GM19035 (cell line): ENCODE measurements around the gene ALKBH3.

Experiments used
- ATAC-seq: cut with Tn5 transposase; IDR thresholded peaks from one replicate; pipeline ENCODE4 v1.9.1; 2021; ENCODE audit not compliant: unreplicated experiment

The ALKBH3 gene

DNA sequence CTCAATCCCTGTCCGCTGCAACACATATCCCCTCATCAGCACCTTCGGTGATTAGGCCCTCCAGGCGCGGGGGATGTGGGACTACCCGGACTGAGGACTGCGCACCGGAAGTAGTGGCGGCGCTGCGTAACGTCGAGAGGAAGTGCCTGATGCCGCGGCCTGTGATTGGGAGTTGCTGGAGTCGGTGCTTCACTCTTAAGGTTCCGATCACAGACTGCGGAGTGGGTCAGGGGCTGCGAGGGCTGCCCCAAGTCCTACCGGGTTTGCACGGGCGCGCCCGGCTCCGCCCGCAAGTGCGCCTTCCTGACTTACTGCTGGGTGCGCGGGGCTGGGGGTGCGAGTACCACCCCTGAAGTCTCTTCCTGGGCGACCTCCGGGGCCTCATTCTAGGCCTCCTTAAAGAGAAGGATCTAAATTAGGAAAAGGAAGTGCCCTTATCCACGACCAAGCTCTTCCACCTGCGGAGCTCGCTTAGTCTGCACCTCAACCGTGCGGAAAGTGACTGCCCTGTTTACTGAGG lies at the start of gene ALKBH3:
Gene ALKBH3, plus strand, starts transcription at position 192 of the 520 bp plus-strand sequence. CDS start 1,822 bp downstream, outside the sequence.
- peak; percentile 97 for ATAC-seq

DNA sequence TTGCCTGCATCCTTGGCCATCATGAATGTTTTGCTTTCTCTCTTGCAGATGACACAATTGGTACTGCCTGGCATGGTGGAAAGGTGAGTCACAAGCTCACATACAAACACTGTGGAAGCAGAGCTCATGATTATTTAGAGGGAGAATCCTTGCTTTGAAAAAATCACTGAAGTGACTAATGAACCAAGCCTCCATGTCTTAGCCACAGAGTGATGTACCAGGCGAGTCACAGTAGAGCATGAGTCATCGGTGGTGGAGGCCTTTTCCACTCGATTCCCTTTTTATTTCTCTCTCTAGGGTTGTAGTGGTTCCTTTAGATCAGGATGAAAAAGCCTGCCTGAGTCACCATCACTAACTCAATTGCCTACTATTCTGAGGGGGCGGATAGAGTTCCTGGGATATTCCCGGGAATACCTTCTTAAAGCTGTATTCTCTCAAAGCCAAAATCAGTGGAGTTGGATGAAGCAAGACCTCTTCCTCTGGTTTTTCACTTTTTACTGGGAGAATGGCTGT lies 49.6 kb upstream of the ALKBH3 start:
- no peak for ATAC-seq

DNA sequence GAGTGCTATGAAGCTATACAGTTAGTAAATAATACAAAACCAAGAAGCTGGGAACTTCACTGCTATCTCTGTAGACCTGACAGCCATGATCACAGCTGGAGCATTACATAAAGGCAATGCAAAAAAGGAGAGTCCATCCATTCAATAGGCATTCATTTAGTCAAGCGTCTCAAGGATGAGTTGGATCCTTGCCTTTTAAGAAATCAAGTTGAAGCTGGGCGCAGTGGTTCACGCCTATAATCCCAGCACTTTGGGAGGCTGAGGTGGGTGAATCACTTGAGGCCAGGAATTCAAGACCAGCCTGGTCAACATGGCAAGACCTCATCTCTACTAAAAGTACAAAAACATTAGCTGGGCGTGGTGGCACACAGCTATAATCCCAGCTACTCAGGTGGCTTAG lies 48.1 kb upstream of the ALKBH3 start:
- no peak for ATAC-seq

DNA sequence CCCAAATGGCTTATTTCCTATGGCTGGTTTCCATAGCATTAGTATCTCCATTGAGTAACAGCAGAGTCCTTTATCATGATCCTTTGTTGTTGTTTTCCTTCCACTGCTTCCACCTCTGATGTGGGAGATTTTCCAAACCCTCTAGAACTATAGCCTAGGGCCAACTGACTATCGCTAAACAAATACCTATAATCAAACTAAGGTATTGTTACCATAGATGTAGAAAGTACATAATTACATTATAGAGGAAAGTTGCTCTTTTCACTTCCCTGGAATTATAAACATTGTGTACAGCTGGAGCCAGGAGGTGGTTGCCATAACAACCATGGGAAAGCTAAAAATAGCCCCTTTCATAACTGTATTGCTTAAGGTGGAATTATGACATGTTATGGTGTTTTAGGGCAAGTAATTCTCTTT lies 47.0 kb upstream of the ALKBH3 start:
- no peak for ATAC-seq

DNA sequence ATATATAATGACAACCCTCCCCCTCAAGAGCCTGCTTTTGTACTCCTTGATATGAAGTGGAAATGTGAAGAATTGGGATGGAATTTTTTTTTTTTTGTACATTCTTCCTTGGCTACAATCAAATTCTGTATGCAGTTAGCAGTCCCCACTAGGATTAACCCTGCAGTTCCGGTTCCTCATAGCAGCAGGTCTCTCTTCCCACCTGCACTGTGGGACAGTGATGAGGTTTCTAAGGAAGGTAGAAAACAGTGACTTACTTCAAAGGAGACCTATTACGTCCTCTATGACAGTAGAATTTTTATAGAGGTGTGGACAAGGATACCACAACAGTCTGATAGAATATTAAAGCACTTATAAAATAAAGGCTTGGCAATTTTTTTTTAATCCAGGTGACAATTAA lies 46.3 kb upstream of the ALKBH3 start:
- no peak for ATAC-seq

DNA sequence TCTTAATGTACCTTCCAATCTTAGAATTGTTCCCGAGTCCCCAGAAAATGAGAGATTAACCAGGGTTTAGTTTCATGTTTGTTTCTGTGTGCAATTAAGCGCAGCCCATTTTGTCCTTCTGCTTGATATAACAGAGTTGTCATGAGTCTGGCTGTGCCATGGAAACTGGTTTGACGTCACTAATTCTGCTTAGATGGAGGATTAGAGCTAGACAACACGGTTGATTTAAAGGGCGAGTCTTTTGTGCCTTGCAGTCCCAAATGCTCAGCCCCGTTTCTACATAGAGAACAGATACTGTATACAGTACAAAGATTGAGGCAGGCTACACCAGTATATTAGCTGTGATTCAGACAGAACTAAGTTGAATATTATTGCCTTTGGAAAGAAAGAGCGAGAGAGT lies 45.5 kb upstream of the ALKBH3 start:
- ATAC-seq = no peak

DNA sequence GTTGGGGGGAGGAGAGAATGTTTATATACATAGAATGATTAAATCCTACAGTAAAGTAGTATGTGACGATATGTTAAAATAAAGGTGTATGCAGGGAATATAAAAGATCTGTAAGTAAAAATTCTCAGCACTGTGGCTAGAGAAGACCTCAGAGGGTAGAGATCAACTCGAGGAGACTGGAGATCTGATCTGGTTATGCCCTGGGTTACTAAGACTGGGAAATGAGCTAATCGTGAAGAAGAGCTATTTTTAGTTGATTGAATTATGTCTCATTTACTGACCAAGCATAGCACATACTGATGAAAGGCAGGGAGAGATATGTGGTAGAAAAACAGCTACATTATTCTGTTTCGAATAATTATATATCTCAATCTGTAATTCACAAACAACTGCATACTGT lies 42.8 kb upstream of the ALKBH3 start:
- no peak for ATAC-seq

DNA sequence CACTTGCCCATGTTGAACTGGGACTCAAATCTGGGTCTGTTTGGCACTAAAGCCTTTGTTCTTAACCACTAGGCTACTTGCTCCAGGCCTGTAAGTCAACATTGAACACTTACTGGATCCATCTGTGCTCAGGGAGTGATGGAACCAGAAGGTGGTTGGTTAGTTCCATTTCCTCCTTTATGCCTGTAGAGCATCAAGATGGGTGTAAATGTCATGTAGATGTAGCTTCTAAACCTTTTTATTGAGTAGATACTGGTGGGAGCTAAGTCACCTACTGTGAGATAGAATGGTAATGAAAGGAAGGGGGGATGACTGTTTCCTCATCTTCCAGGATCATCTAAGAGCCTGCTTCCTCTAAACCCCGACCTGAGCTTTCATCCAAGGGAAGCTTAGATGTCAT lies 38.6 kb upstream of the ALKBH3 start:
- ATAC-seq = no peak

DNA sequence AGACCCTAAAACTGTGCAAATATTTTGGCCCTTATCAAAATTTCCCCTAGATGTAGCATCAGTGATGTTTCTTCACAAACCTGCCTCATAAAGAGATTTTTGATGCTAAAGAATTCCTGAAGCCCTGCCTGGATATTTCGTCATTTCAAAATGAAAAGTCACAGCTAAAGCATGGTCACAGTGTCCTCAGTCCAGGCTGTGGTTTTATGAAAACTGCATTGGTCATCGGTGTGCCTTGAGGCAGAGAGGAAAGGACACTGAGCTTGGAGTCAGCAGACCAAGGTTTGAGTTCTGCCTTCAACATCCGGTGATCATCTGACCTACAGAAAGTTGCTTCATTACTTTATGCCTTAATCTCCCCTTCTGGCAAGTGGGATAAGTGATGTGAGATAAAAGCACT lies 34.8 kb upstream of the ALKBH3 start:
- no peak for ATAC-seq

DNA sequence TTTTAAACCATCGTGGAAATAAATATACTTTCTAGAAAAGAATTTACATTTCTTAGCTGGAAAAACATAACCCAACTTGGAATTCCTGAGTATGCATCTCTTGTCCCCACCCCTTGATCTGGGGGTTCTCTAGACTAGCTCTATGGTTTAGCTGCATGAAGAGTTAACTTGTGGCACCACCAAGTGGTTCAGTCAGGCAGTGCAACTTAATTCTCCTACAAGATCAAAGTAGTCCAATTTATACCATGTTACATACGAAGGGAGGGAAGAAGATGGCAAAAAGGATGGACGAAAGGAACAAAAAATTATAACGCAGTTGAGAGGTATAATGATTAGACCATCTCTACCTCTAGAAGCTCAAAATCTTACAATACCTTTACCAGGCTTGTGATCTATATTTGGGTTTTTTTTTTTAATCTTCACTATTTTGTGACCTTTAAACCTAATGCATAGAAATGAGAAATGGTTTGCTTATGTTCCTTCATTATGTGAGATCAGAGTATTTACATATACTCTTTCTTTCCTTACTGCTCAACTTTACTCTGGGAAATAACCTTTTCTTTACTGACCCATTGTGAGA lies 28.5 kb upstream of the ALKBH3 start:
- ATAC-seq = no peak

DNA sequence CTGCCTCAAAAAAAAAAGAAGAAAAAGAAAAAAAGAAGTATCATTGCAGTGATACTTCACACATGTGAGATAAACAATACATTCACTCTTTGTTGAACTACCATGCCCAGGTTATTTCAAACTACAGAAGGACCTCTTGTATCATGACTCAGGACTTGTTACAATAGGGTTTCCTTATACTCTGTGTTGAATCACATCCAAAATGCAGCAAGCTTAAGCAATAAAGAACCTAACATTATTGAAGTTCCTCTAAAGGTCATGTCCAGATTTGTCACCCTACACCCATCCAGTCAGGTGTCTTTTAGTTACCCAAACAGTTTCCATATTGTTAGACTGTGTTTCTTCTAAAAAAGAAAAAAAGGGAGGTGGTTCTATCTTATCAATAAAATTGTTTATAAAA lies 26.9 kb upstream of the ALKBH3 start:
- ATAC-seq = no peak

DNA sequence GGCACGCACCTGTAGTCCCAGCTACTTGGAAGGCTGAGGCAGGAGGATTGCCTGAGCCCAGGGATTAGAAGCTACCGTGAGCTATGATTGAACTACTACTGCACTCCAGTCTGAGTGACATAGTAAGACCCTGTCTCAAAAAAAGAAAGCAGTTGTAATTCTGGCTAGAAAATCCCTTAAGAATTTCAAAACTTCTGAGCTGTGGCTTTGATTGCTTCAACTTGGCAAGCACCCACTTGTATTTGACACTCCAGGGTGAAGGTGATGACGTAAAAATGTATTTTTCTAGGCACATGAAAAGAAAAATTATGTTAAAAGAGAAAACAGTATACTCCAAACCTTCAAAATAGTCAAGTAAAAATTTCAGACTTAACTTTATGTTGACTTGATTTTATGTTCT lies 23.6 kb upstream of the ALKBH3 start:
- no peak for ATAC-seq

DNA sequence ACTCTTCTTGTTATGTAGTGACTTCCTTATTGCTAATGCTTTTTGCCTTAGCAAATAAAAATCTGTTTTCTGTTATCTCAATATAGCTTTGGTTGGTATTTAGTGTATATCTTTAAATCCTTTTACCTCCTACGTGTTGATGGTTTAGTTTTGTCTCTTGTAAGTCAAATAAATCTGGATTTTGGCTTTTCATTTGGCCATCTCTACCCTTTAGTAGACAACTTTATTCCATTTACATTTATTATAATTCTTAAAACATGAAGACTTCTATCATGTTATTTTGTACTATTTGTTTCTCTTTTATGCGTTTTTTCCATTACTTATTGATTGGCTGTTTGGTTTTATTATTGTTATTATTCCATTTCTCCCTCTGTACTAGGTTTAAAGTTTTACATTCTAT lies 19.5 kb upstream of the ALKBH3 start:
- no peak for ATAC-seq

DNA sequence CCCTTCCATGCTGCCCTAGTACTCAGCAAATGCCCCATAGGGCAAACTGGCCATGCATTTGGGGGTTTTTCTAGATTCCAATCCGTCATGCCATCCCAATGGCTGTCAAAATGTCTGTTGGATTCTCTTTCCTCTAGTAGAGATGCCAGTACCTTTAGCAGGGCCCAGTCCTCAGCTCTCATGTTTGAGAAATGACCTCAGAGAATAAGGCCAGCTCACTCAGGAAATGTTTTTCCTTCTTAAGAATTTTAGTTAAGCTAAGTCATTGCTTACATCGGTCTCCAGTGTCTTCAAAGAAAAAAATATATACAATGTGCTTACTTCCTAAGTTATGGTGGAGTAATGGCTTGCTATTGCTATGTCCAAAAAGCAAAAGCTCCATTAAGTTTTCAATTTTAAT lies 14.1 kb upstream of the ALKBH3 start:
- no peak for ATAC-seq

DNA sequence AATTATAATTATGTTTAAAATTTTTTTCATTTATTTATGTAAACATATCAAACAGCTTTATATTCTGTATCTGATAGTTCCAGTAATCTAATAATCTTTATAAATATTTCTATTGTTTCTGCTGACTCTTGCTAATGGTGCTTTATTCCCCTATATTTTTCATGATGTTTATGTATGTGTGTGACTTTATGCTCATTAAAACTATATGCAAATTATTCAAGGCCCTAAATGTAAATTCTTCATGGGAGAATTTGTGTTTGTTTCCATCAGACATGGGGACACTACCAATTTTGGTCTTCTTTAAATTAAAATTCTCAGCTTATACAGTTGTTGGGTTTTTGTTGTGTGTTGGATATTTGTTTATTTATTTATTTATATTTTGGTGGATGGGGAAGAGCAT lies 13.7 kb upstream of the ALKBH3 start:
- ATAC-seq = no peak

DNA sequence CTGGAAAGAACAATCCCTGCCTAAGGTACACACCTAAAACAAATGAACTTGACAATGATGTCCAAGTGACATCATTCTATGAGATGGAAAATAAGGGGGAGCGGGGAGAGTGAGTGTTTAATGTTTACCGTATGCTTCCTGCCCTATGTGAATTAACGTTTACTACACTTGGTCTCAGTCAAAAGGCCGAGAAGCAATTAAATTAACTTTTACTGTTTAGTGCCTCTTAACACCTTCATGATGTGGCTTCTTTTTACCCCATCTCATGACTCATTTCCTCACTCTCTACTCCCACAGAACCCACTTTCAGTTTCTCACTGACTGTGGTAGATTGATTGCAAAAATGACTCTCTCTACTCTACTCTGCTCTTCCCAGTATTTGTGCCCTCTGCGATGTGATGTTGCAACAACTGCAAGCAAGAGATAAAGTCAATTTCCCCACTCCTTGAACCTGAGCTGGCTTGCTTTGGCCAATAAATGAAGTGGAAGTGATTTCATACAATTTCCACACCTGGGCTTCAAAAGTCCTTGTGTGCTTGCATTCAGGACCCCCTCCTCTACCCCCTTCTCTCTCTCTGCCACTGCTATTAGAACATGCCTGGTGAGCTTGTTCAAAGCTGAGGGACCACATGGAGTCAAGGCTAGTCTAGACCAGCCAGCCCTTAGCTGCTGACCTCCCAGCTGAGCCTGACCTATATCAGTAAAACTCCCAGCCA lies 11.6 kb upstream of the ALKBH3 start:
- ATAC-seq = peak; percentile 100

DNA sequence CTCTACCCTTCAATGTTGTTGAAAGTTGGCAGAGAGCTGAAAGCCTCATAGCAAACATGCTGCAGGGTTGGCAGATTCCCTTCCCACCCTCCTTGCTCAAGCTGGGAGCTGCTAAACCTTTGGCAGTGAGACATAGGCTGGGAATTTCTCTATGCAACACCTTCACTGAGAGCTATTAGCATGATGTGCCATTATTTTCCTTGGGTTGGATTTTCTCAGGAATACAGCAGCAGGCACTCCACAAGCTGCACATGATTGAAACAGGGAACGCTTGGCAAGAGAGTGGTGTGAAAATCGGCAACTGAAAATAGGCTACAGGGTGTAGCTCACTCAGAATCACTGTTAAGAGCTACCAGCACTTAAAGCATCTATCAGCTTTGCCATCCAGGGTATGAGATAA lies 9.6 kb upstream of the ALKBH3 start:
- ATAC-seq = no peak

DNA sequence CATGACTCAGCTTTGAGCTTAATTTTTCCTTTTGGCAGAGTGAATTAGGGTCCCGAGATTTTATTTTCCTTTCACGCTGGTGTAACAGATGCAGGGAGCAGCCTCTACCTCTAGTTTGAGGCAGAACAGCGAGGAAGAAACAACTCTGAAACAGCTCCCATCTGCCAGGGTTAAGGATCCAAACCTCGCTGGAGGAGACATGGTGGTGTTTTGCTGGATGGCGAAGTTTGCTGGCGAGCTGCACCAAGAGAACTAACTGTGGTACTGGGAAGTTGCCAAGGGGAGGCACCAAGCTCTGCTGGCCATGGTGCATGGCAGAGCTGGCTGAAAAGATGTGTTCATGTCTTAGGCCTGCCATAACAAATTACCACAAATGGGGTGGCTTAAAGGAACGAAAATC lies 7.6 kb upstream of the ALKBH3 start:
- ATAC-seq = no peak

DNA sequence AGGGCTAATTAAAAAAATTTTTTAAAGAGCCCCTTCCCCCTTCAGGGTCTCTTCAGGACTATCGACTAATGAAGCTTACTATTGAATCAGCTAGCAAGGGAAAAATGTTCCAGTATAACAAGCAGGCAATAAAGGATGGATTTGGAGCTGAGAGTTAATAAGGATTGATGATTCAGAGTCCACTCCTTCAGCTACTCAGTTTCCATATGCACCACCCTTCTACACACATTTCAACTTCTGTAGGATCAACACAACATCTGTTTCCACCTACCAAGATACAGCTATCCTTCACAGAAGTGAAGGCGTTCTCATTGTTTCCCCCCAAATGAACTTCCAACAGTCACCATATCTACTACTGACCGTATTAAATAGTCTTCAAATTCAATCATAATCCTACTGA lies 6.6 kb upstream of the ALKBH3 start:
- ATAC-seq = no peak

DNA sequence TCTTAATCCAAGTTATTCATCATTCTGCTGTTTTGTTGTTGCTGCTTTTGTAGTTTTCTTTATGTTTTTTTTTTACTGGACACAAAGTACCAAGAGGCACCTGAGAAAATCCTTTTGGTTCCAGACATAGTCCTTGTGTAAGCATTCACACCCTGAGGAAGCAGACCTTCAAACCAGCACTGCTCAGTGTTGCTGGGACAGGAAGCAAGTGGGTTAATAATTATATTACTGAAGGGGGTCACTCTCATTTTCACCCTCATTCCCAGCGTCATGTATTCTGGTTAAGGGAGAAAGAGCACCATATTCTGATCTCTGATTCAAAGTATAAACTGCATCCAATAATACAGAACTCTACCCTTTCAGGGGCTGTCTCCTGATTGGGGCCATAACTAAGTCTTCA lies 5.9 kb upstream of the ALKBH3 start:
- ATAC-seq = no peak

DNA sequence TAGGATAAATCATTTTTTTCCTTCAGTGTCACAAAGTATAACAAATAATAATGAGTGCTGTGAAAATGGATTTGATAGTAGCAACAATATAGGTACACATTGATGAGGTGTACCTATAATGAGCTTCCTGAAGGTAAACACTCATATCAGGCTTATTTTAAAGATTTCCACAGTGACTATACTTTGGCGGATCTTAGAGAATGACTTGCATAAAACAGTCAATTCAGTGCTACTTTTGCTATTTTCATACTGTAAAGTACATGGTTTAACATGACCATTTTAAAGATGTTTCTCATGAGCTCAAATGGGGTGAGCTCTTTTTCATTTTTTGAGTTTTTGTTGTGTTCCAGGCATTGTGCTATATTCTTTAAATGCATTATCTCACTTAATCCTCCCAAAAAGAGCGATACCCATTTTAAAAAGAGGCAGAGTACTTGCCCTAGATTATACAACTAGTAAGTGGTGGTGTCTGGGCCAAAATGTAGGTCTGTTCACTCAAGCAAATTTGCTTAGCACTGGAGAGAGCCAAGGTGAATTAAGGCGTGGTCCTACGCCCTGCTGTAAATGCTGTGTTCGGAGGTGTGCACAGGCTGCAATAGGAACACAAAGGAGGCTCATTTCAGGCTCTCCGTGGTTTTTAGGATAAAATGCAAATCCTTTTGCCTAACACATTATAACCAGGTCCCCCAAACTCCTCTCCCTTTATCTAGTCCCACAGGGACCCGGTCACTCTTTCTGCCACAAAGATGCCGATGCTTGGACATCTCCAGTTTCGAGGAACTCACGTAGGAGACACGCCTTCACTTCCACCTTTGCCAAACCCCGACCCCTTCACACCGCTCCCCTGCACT lies 617 bp upstream of the ALKBH3 start:
- ATAC-seq = no peak

DNA sequence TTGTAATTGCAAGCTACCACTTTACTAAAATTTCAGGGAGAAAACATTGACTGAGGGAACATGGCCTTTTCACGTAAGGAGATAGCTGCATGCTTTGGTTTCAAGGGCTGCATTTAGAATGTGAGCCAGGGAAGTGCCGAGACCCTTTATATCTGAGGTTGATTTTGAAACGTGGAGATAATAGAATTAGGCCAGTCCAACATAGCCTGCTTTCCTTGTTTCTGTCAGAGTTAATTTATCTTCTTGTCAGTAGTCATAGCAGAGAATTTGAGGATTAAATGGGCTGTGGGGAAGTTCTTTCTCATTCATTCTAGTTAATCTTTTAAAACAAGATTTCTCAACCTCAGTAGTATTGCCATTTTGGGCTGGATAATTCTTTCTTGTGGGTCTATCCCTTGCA lies 12.2 kb downstream of the ALKBH3 start:
- ATAC-seq = no peak
